Body of pancreas (tissue), 4 donors: Measurements from ENCODE around the gene THEMIS.

ENCODE experiments used
- CTCF ChIP-seq, 7 experiments: fragments of 450-650 bp in 4 of 7; fragments of 200-600 bp in 3 of 7; sonication (generic) in 3 of 7; IDR thresholded peaks; one replicate each; pipeline ENCODE4 v1.5.1; 2016 to 2019; ENCODE audit warnings: antibody characterized with exemption in 7 of 7
- POLR2A ChIP-seq, 3 donors: fragments of 450-650 bp; IDR thresholded peaks; one replicate each; pipeline ENCODE4 v1.6.1; 2016; ENCODE audit warnings: antibody characterized with exemption in 3 of 3, mild to moderate bottlenecking in 2 of 3

GRCh38 chr6:127717384-127717783 lies 183.5 kb downstream of the THEMIS start:
- TF ChIP-seq POLR2A (IDR thresholded peaks at IDR 0.05): no peak
- no peak for TF ChIP-seq CTCF (IDR thresholded peaks at IDR 0.05)
